ENCODE data around the gene TMEM201.

Gene TMEM201

GRCh38 chr1:9590945-9591668 lies 2.4 kb downstream of the TMEM201 start:
- ChIA-PET CTCF (interaction anchor here (0.5 to 2.2 kb wide), 4 partner anchors 25 to 322 kb away, joined by 4 to 7 read pairs (median 5); no protein-coding TSS in a partner anchor), POLR2A (interaction anchor here (1.2 kb wide), 1 partner anchor 227 kb away, joined by 7 read pairs; no protein-coding TSS in a partner anchor)
- Histone ChIP-seq H3K36me3 (ENCODE audit: control insufficient read depth in 2 of 2, insufficient read depth in 1 of 2, low read length in 2 of 2) (peaks cover 0 to 34% of the 10 kb centered on the region in 2 experiments; a peak in 1 of 3 replicates), H3K4me1 (ENCODE audit: control insufficient read depth, insufficient read depth, low read length) (peaks cover 12% of the 10 kb centered on the region), H3K27ac (ENCODE audit: extremely low read depth, low read depth, low read length) (no peak overlapping the region), H3K4me3 (ENCODE audit: low read depth, low read length) (no peak overlapping the region), H3K9me3 (ENCODE audit: control insufficient read depth, insufficient read depth, low read depth, low read length) (no peaks in the 10 kb centered on the region)
- TF ChIP-seq SP2 (tag by site-specific recombination; IDR thresholded peaks at IDR 0.05) (peak; percentile 11; the same call in 1 of the 2 replicates), ZNF473 (tag by site-specific recombination; IDR thresholded peaks at IDR 0.05) (no peak), FEZF1 (tag by site-specific recombination; IDR thresholded peaks at IDR 0.05) (no peak), EGR2 (tag by site-specific recombination; IDR thresholded peaks at IDR 0.05; ENCODE audit: low read depth) (peak; percentile 91), ZFHX2 (tag by site-specific recombination; conservative IDR thresholded peaks at IDR 0.05) (peak; percentile 77)
- TF ChIP-seq, protein P1, sequence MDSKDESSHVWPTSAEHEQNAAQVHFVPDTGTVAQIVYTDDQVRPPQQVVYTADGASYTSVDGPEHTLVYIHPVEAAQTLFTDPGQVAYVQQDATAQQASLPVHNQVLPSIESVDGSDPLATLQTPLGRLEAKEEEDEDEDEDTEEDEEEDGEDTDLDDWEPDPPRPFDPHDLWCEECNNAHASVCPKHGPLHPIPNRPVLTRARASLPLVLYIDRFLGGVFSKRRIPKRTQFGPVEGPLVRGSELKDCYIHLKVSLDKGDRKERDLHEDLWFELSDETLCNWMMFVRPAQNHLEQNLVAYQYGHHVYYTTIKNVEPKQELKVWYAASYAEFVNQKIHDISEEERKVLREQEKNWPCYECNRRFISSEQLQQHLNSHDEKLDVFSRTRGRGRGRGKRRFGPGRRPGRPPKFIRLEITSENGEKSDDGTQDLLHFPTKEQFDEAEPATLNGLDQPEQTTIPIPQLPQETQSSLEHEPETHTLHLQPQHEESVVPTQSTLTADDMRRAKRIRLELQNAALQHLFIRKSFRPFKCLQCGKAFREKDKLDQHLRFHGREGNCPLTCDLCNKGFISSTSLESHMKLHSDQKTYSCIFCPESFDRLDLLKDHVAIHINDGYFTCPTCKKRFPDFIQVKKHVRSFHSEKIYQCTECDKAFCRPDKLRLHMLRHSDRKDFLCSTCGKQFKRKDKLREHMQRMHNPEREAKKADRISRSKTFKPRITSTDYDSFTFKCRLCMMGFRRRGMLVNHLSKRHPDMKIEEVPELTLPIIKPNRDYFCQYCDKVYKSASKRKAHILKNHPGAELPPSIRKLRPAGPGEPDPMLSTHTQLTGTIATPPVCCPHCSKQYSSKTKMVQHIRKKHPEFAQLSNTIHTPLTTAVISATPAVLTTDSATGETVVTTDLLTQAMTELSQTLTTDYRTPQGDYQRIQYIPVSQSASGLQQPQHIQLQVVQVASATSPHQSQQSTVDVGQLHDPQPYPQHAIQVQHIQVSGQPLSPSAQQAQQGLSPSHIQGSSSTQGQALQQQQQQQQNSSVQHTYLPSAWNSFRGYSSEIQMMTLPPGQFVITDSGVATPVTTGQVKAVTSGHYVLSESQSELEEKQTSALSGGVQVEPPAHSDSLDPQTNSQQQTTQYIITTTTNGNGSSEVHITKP (tag by site-specific recombination; IDR thresholded peaks at IDR 0.05) = peak; percentile 72

DNA sequence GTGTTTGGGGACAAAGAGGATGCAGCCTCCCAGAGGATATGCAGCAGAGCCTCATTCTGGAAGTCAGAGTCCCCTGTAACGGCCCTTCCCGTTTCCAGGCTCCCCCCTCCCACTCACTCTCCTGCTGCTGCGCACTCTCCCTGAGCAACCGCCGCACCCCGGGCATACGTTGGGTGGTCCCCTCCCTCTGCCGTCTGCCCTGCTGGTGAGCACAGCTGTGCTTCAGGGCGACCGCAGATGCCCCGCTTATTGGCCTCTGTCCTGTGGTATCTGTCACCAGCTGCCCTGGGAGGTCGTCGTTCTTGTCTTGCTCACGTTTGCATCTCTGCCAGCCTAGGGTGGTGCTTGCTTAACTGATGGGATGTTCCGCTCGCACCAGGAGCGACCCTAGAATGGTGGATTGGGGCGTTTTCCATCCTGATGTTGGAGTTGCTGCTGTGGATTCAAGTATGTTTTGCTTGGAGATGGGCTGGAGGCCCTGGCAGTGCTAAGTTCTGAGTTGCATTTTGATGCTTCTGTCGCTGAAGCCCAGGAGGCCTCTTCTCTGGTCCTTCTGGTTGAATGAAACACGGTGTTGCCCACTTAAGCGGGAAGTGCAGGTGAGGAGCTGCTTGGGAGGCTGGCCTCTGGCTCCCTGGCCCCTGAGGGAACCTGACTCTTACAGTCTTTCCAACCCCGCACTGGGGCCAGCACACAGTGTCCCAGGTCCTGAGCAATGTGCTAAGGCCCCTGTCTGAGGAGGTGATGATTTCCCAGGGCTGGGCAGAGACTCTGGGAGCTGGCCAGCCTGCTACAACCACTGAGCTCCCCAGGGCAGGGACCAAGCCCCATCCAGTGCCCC lies 3.2 kb downstream of the TMEM201 start:
- no peak overlapping the region for H3K27ac ChIP-seq (ENCODE audit: extremely low read depth, low read depth, low read length)
- ChIA-PET POLR2A (interaction anchor here (1.2 kb wide), 1 partner anchor 226 kb away, joined by 7 read pairs; no protein-coding TSS in a partner anchor), CTCF (interaction anchor here (0.5 to 2.2 kb wide), 4 partner anchors 35 to 325 kb away, joined by 3 to 7 read pairs (median 4); no protein-coding TSS in a partner anchor)
- peaks cover 0 to 42% of the 10 kb centered on the region in 2 experiments; a peak in 1 of 3 replicates for H3K36me3 ChIP-seq (ENCODE audit: control insufficient read depth in 2 of 2, insufficient read depth in 1 of 2, low read length in 2 of 2)
- H3K4me3 ChIP-seq (ENCODE audit: low read depth, low read length) = no peak overlapping the region
- peaks cover 12% of the 10 kb centered on the region for H3K4me1 ChIP-seq (ENCODE audit: control insufficient read depth, insufficient read depth, low read length)
- H3K9me3 ChIP-seq (ENCODE audit: control insufficient read depth, insufficient read depth, low read depth, low read length) = no peaks in the 10 kb centered on the region
- TF ChIP-seq, protein P2, sequence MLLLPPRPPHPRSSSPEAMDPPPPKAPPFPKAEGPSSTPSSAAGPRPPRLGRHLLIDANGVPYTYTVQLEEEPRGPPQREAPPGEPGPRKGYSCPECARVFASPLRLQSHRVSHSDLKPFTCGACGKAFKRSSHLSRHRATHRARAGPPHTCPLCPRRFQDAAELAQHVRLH (tag by site-specific recombination; IDR thresholded peaks at IDR 0.05) = no peak
- TF ChIP-seq ZNF239 (tag by site-specific recombination; IDR thresholded peaks at IDR 0.05) (no peak), KLF9 (tag by site-specific recombination; IDR thresholded peaks at IDR 0.05; ENCODE audit: low read depth) (no peak), ZNF202 (tag by site-specific recombination; IDR thresholded peaks at IDR 0.05; ENCODE audit: borderline replicate concordance) (no peak), PATZ1 (tag by site-specific recombination; IDR thresholded peaks at IDR 0.05) (no peak), ZNF624 (tag by site-specific recombination; IDR thresholded peaks at IDR 0.05) (no peak), ZNF610 (tag by site-specific recombination; IDR thresholded peaks at IDR 0.05; ENCODE audit: borderline replicate concordance) (no peak), ZNF341 (tag by site-specific recombination; IDR thresholded peaks at IDR 0.05; ENCODE audit: low read depth) (peak; percentile 76), ZSCAN16 (tag by site-specific recombination; IDR thresholded peaks at IDR 0.05) (no peak), ZNF701 (tag by site-specific recombination; IDR thresholded peaks at IDR 0.05) (no peak), ZNF785 (tag by site-specific recombination; IDR thresholded peaks at IDR 0.05) (no peak), ZNF433 (tag by site-specific recombination; IDR thresholded peaks at IDR 0.05; ENCODE audit: low read depth) (no peak), ZNF112 (tag by site-specific recombination; IDR thresholded peaks at IDR 0.05) (no peak)
- TF ChIP-seq, protein P3, sequence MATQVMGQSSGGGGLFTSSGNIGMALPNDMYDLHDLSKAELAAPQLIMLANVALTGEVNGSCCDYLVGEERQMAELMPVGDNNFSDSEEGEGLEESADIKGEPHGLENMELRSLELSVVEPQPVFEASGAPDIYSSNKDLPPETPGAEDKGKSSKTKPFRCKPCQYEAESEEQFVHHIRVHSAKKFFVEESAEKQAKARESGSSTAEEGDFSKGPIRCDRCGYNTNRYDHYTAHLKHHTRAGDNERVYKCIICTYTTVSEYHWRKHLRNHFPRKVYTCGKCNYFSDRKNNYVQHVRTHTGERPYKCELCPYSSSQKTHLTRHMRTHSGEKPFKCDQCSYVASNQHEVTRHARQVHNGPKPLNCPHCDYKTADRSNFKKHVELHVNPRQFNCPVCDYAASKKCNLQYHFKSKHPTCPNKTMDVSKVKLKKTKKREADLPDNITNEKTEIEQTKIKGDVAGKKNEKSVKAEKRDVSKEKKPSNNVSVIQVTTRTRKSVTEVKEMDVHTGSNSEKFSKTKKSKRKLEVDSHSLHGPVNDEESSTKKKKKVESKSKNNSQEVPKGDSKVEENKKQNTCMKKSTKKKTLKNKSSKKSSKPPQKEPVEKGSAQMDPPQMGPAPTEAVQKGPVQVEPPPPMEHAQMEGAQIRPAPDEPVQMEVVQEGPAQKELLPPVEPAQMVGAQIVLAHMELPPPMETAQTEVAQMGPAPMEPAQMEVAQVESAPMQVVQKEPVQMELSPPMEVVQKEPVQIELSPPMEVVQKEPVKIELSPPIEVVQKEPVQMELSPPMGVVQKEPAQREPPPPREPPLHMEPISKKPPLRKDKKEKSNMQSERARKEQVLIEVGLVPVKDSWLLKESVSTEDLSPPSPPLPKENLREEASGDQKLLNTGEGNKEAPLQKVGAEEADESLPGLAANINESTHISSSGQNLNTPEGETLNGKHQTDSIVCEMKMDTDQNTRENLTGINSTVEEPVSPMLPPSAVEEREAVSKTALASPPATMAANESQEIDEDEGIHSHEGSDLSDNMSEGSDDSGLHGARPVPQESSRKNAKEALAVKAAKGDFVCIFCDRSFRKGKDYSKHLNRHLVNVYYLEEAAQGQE (tag by site-specific recombination; IDR thresholded peaks at IDR 0.05) = no peak
- TF ChIP-seq, protein P4, sequence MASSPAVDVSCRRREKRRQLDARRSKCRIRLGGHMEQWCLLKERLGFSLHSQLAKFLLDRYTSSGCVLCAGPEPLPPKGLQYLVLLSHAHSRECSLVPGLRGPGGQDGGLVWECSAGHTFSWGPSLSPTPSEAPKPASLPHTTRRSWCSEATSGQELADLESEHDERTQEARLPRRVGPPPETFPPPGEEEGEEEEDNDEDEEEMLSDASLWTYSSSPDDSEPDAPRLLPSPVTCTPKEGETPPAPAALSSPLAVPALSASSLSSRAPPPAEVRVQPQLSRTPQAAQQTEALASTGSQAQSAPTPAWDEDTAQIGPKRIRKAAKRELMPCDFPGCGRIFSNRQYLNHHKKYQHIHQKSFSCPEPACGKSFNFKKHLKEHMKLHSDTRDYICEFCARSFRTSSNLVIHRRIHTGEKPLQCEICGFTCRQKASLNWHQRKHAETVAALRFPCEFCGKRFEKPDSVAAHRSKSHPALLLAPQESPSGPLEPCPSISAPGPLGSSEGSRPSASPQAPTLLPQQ (tag by site-specific recombination; IDR thresholded peaks at IDR 0.05) = peak; percentile 61; the same call in 1 of the 2 replicates
